Naive thymus-derived CD8-positive, alpha-beta T cell (primary cell): ENCODE measurements around the gene NPHP4. TPM values are rescaled to one million over a fixed set of nuclear protein-coding genes. Genes with fewer than 3 reads are reported as not detected.
"Not testable (repeated sequence)": the region's sequence is repeated elsewhere in the genome, so short reads cannot be mapped to it uniquely, and the experiment has no call there.

Source experiments
- ATAC-seq, 2 donors: fragments of 150-1000 bp; cut with Tn5 transposase in 1 of 2; sonication (Bioruptor Pico), chemical (Tn5 transposase) in 1 of 2; 1 replicate in 1 of 2; 2 replicates in 1 of 2; pipeline ENCODE4 v1.10.0; 2021; ENCODE audit warnings: mild to moderate bottlenecking in 2 of 2, moderate library complexity in 2 of 2
- POLR2A ChIA-PET: fragments of 350-600 bp; sonication (Branson Sonifier 250); formaldehyde crosslinking; loops from one replicate; lab custom pipeline; 2021; ENCODE audit warnings: antibody characterized with exemption; lab: Charles Lee
- DNase-seq, 10 donors: peaks; one replicate each; pipeline versions ENCODE4 v3.0.0 to v3.0.0-alpha.2; 2020 to 2022
- H3K27ac Mint-ChIP-seq, 10 donors: one replicate each; pipeline ENCODE4 v1.8.0; 2020 to 2022; ENCODE audit warnings: mild to moderate bottlenecking in 10 of 10, mixed read lengths in 10 of 10, moderate library complexity in 4 of 10, inconsistent platforms in 1 of 10
- H3K27me3 Mint-ChIP-seq, 5 donors: one replicate each; pipeline ENCODE4 v1.8.0; 2021 to 2022; ENCODE audit warnings: mixed read lengths in 5 of 5
- H3K36me3 Mint-ChIP-seq, 3 donors: one replicate each; pipeline ENCODE4 v1.8.0; 2020 to 2022; ENCODE audit warnings: mixed read lengths in 3 of 3, mild to moderate bottlenecking in 2 of 3, inconsistent platforms in 1 of 3
- H3K4me1 Mint-ChIP-seq, 4 donors: one replicate each; pipeline ENCODE4 v1.8.0; 2021 to 2022; ENCODE audit warnings: mixed read lengths in 4 of 4
- H3K4me3 Mint-ChIP-seq, 10 donors: one replicate each; pipeline ENCODE4 v1.8.0; 2020 to 2022; ENCODE audit warnings: mild to moderate bottlenecking in 10 of 10, mixed read lengths in 10 of 10, moderate library complexity in 6 of 10, inconsistent platforms in 1 of 10
- H3K9me3 Mint-ChIP-seq, 9 donors: one replicate each; pipeline ENCODE4 v1.8.0; 2020 to 2022; ENCODE audit warnings: mixed read lengths in 9 of 9, mild to moderate bottlenecking in 3 of 9, inconsistent platforms in 1 of 9, moderate library complexity in 1 of 9
- polyA plus RNA-seq, 3 donors: library from polyadenylated mRNA; unstranded; fragments of 300-500 nt; fragmentation: Illumina TruSeq; gene quantifications; one replicate each; pipeline ENCODE4 v1.2.3, GENCODE V29; 2021
- total RNA-seq, 8 experiments: library from RNA in 2 of 8; stranded (reverse) in 2 of 8; gene quantifications; one replicate each; pipeline ENCODE4 v1.2.3 and lab custom pipeline; 2021 to 2026

The NPHP4 gene
- total and polyA plus RNA-seq, 5 experiments from 2014 or later = 0.14 to 6.3 (median 0.97) TPM

DNA sequence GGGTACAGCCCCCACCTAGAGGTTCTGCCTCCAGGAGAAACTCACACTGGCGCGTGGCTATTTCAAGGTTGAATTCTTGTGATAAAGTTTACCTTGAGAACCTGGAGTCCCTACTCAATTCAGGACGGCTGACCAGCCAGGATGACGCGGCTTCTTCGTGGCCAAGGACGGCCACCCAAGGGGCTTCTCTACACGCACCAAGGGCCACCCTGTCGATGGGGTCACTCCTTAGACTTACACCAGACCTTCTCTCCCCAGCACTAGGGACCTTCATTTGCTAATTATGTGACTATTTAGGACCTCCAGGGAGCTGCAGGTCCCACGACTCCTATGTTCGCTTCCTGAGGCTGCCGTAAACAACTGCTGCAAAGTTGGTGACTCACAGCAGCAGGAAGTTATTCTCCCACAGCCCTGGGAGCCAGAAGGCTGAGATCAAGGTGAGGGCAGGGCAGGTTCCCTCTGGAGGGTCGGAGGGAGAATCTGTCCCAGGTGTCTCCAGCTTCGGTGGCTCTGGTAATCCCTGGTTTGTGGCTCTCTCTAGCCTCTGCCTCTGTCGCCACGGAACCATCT lies 135.9 kb downstream of the NPHP4 start:
- POLR2A ChIA-PET = no interaction called here
- no peak for ATAC-seq
- Mint-ChIP-seq H3K4me3 (no peak overlapping the region), H3K27me3 (peaks cover 0 to 7% (median 0%) of the 10 kb centered on the region in 5 donors), H3K9me3 (peaks cover 0 to 2% (median 0%) of the 10 kb centered on the region in 9 donors), H3K36me3 (no peaks in the 10 kb centered on the region), H3K4me1 (peaks cover 0 to 2% (median 0%) of the 10 kb centered on the region in 4 donors), H3K27ac (peak overlapping the region in 1 of 10 donors; percentile 67)
- no peak for DNase-seq

DNA sequence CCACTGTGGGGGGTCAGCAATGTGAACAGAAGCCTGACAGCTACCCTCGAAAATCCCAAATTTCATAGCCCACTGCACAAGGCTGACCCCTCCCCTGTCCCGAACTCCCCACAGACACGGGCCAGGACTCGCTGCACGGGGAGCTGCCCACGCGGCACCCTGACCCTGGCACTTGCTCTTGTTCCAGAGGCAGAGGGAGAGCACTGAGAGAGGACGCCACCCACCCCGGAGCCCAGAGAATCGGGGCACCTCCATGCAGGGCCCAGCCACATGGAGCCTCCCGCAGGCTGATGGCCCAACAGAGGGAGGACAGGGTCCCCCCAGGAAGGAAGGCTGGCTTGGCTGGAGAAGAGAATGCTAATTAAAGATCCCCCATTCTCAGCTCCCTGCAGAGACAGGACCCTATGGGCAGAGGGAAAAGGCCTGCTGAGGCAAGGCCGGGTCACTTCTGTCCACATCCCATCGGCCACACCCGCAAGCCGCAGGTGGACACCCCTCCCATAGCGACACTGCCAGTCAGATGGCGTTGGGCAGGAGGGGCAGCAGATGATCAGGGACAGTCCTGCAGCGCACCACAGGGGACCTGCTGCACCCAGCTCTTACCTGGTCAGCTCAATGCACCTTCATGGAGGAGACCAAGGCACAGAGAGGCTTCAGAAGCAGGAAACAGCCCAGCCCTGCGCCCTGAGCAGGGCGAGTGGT lies 136.9 kb downstream of the NPHP4 start:
- peaks cover 0 to 7% (median 0%) of the 10 kb centered on the region in 5 donors for H3K27me3 Mint-ChIP-seq
- peak overlapping the region in 1 of 10 donors; percentile 0 for H3K27ac Mint-ChIP-seq
- no peaks in the 10 kb centered on the region for H3K36me3 Mint-ChIP-seq
- ATAC-seq = no peak
- peaks cover 0 to 2% (median 0%) of the 10 kb centered on the region in 4 donors for H3K4me1 Mint-ChIP-seq
- DNase-seq = no peak
- no peak overlapping the region for H3K4me3 Mint-ChIP-seq
- H3K9me3 Mint-ChIP-seq = peaks cover 0 to 2% (median 0%) of the 10 kb centered on the region in 9 donors
- POLR2A ChIA-PET = no interaction called here

DNA sequence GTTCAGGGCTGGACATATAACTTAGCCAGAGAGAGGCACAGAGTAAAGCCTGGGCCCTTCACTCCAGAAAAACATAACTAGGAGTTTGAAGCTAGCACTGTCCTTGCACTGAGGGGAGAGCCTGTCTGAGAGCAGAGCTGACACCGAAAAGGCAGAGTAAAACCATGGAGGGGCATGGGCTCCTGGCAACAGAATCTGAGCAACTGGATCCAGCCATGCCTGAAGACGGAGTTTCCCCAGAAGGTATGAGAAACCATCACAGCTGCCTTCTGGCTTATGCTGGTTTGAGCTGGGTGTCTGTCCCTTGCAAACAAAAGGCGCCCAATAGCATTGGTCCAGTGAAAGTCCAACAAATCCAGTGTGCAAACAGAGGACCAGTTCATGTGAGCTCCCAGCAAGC lies 137.5 kb downstream of the NPHP4 start:
- Mint-ChIP-seq H3K4me3 (no peak overlapping the region), H3K27me3 (peaks cover 0 to 8% (median 0%) of the 10 kb centered on the region in 5 donors), H3K4me1 (peaks cover 0 to 2% (median 0%) of the 10 kb centered on the region in 4 donors), H3K27ac (no peak overlapping the region), H3K9me3 (peaks cover 0 to 2% (median 0%) of the 10 kb centered on the region in 9 donors), H3K36me3 (no peaks in the 10 kb centered on the region)
- POLR2A ChIA-PET = no interaction called here
- DNase-seq = no peak
- ATAC-seq = no peak

DNA sequence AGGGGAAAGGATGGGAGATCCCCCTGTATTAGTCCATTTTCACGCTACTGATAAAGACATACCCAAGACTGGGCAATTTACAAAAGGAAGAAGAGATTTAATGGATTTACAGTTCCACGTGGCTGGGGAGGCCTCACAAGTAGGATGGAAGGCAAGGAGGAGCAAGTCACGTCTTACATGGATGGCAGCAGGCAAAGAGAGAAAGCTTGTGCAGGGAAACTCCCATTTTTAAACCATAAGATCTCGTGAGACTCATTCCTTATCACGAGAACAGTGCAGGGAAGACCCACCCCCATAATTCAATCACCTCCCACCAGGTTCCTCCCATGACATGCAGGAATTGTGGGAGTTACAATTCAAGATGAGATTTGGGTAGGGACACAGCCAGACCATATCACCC lies 138.4 kb downstream of the NPHP4 start:
- H3K4me3 Mint-ChIP-seq, H3K36me3 Mint-ChIP-seq, H3K27ac Mint-ChIP-seq, DNase-seq, H3K4me1 Mint-ChIP-seq, POLR2A ChIA-PET, ATAC-seq, H3K9me3 Mint-ChIP-seq: not testable (repeated sequence)
- H3K27me3 Mint-ChIP-seq = peaks cover 0 to 12% (median 0%) of the 10 kb centered on the region in 5 donors

DNA sequence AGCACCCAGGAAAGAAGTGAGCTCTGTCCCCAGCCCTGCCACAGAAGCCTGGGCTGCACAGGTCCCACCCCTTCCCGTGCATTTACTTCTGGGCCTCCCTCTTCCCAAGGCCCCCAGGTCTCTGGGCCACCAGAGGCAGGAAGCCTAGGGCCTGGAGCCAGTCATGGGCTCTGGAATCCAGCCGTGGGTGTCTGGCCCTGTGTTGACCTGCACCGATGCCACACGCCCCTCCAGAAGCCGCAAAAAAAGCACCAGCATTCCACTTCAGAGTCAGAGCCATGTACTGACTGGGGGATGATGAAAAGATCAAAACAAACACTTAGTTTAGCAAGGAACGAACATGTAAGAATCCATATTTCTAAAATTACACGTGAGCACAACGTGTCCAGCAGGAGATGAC lies 141.7 kb downstream of the NPHP4 start:
- POLR2A ChIA-PET = no interaction called here

DNA sequence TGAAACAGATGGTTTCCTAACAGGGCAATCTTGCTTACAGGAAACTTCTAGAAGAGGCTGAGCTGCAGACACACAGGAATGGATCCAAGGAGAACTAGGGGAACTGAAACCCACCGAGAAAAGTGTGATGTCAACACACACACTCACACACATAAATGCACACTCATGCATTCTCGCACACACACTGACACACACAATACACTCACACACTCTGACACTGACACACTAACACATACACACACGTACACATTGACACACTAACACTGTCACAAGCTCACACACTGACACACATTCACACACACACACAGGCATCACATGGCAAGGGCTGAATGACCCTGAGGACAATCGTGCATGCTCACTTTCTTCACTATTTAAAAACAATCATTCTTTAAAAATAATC lies 142.7 kb downstream of the NPHP4 start:
- H3K27me3 Mint-ChIP-seq = peaks cover 3 to 25% (median 20%) of the 10 kb centered on the region in 5 donors
- peaks cover 0 to 2% (median 0%) of the 10 kb centered on the region in 9 donors for H3K9me3 Mint-ChIP-seq
- ATAC-seq (no peak), DNase-seq (no peak)
- H3K4me1 Mint-ChIP-seq = peaks cover 0 to 2% (median 0%) of the 10 kb centered on the region in 4 donors
- no peak overlapping the region for H3K27ac Mint-ChIP-seq
- no peaks in the 10 kb centered on the region for H3K36me3 Mint-ChIP-seq
- POLR2A ChIA-PET = no interaction called here
- H3K4me3 Mint-ChIP-seq = no peak overlapping the region

More for the DNA sequence above, 141.7 kb downstream of the NPHP4 start:
- peaks cover 0 to 2% (median 0%) of the 10 kb centered on the region in 9 donors for H3K9me3 Mint-ChIP-seq
- ATAC-seq (no peak), DNase-seq (no peak)
- H3K36me3 Mint-ChIP-seq = no peaks in the 10 kb centered on the region
- peaks cover 0 to 2% (median 0%) of the 10 kb centered on the region in 4 donors for H3K4me1 Mint-ChIP-seq
- H3K4me3 Mint-ChIP-seq = no peak overlapping the region
- H3K27me3 Mint-ChIP-seq = peaks cover under 1 to 22% (median 11%) of the 10 kb centered on the region in 5 donors
- no peak overlapping the region for H3K27ac Mint-ChIP-seq

DNA sequence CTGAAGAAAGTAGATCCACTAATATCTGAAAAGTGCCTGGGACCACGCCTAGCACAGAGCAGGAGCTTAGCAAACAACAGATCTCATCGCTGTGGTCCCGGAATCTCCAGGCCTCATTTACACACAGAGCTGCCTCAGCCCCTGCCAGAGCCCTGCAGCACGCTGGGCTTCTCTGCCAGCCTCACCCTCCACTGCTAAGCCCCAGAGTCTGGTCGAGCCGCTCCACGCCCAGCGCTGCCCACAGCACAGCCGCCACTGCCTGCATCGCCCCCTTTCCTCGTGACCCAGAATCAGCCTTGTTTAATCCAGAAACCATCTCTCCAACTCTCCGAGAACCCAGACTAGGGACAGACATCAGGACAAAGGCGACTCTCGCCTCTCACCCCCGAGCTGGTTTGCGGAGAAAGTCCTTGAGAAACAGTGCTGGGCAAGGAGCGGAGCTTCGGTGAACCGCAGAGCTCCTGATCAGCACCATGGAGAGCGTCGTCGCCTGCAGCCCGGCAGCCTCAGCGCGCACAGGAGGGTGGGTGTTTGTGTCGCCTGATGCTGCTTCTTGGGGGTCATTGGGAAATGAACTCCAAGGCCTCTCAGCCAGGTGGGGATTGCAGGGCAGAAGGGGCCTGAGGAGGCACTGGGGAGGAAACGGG lies 145.1 kb downstream of the NPHP4 start:
- no peak for ATAC-seq
- no peak overlapping the region for H3K27ac Mint-ChIP-seq
- peaks cover 3 to 33% (median 24%) of the 10 kb centered on the region in 5 donors for H3K27me3 Mint-ChIP-seq
- peaks cover 0 to 2% (median 0%) of the 10 kb centered on the region in 9 donors for H3K9me3 Mint-ChIP-seq
- POLR2A ChIA-PET = no interaction called here
- H3K36me3 Mint-ChIP-seq = no peaks in the 10 kb centered on the region
- no peak overlapping the region for H3K4me3 Mint-ChIP-seq
- H3K4me1 Mint-ChIP-seq = no peaks in the 10 kb centered on the region
- peak in 2 of 10 donors; percentile 6 to 30 for DNase-seq

DNA sequence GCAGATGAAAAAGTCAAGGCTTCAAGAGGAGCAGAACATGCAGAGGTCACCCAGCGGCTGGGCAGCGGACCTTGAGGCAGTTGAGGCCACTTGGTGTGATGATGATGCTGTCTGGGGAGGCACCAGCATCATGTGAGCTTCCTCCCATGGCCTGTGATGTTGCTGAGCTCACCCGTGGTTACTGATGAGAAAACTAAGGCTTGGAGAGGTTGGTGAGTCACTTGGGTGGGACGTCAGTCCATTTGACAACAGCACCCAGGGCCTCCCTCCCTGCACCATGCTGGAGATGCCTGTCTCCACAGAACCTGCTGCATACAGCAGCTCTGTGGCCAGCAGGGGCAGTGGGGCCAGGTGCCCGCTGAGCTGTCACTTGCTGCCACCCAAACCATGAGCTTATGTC lies 146.8 kb downstream of the NPHP4 start:
- POLR2A ChIA-PET = no interaction called here
- Mint-ChIP-seq H3K27ac (no peak overlapping the region), H3K27me3 (peaks cover 3 to 33% (median 22%) of the 10 kb centered on the region in 5 donors), H3K9me3 (peaks cover 0 to 2% (median 0%) of the 10 kb centered on the region in 9 donors), H3K4me3 (no peak overlapping the region), H3K36me3 (no peaks in the 10 kb centered on the region), H3K4me1 (no peaks in the 10 kb centered on the region)
- ATAC-seq = no peak
- no peak for DNase-seq

DNA sequence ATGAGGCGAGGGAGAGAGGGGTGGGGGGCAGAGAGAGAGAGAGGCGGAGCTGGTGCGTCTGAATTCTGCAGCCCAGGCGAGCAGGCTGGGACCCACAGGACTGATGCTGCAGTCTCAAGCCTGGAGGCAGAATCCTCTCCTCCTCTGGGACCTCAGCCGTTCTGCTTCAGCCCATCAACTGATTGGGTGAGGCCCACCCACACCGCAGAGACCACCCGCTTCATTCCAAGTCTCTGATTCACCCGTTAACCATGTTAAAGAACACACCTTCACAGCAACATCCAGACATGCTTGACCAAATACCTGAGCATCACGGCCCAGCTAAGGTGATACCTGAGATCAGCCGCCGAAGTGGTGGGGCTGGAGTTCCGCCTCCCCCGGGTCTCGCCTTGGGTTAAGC lies 147.8 kb downstream of the NPHP4 start:
- no peaks in the 10 kb centered on the region for H3K36me3 Mint-ChIP-seq
- H3K27me3 Mint-ChIP-seq = peaks cover 3 to 33% (median 24%) of the 10 kb centered on the region in 5 donors
- H3K4me1 Mint-ChIP-seq = no peaks in the 10 kb centered on the region
- peaks cover 0 to 2% (median 0%) of the 10 kb centered on the region in 9 donors for H3K9me3 Mint-ChIP-seq
- H3K27ac Mint-ChIP-seq = no peak overlapping the region
- no peak for ATAC-seq
- no peak for DNase-seq
- POLR2A ChIA-PET = no interaction called here
- H3K4me3 Mint-ChIP-seq = no peak overlapping the region

DNA sequence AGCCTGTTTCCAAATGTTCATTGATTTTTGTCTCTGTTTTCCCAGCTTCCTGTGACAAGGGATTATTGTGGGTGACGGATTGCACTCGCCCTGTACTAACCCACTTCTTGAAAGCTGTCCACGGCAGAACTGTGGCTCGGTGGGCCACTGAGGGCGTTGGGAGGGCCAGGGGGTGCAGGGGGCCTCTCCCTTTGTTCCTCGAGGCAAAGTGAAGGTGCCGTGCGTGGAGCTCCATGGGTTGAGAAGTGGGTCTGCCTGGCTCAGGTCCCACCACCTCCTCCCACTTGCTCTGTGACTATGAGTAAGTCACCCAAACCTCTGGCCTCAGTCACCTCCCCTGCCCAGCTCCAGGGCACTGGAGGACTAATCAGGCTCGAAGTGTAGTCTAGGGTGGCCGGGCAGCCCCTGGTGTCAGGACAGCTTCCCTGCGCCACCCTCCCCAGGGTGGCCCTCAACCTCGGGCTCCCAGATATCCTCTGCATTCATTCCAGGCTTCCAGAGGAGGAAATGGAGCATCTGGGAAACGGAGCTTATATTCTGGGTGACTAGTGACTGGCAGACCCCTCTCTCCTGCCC lies 148.6 kb downstream of the NPHP4 start:
- no peak overlapping the region for H3K27ac Mint-ChIP-seq
- H3K36me3 Mint-ChIP-seq = no peaks in the 10 kb centered on the region
- DNase-seq (no peak), ATAC-seq (no peak)
- H3K4me1 Mint-ChIP-seq = no peaks in the 10 kb centered on the region
- peaks cover 0 to 2% (median 0%) of the 10 kb centered on the region in 9 donors for H3K9me3 Mint-ChIP-seq
- POLR2A ChIA-PET = no interaction called here
- no peak overlapping the region for H3K4me3 Mint-ChIP-seq
- H3K27me3 Mint-ChIP-seq = peaks cover 3 to 33% (median 23%) of the 10 kb centered on the region in 5 donors

DNA sequence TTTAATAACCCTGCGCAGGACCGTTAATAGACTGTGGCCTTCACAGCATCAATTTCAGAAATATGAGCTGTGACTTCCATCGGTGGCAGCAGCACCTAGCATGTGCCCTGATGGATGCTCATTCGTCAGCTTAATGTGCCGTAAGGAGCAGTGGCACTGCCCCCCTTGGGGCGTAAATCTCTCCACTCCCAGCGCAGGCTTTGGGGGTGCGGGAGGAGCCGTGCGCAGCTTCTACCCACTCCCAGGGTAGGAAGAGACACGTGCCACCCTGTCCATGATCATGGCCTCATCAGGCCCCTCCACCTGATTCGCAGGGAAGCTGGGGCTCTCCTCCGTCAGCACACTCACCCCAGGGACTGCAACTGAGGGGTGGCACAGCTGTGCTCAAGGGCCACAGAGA lies 149.5 kb downstream of the NPHP4 start:
- Mint-ChIP-seq H3K4me1 (no peaks in the 10 kb centered on the region), H3K9me3 (peaks cover 0 to 2% (median 0%) of the 10 kb centered on the region in 9 donors), H3K36me3 (no peaks in the 10 kb centered on the region), H3K27ac (no peak overlapping the region), H3K4me3 (no peak overlapping the region), H3K27me3 (peaks cover 3 to 29% (median 23%) of the 10 kb centered on the region in 5 donors)
- DNase-seq = no peak
- ATAC-seq = no peak
- POLR2A ChIA-PET = no interaction called here

DNA sequence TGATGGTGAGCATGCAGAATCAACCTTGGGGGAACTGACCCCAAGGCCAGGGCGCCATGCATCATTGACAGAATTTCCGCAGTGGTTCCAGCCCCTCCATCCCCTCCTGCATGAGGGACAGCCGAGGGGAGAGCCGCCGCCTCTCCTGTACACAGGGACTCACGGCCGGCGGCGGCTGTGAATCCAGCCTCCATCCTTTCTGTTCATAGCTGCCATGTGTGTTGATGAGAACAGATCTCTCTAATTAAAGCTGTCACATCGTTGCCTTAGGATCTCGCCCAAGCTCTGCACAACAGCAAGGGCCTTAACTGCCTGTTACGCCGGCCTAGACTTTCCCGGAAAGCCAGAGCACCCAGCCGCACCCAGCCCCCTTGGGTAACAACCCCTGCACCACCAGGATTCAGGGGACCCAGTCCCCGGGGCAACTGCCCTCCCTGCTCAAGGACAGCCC lies 151.6 kb downstream of the NPHP4 start:
- Mint-ChIP-seq H3K9me3 (no peaks in the 10 kb centered on the region), H3K4me3 (no peak overlapping the region)
- POLR2A ChIA-PET = no interaction called here

More for the DNA sequence above, 151.6 kb downstream of the NPHP4 start:
- Mint-ChIP-seq H3K36me3 (no peaks in the 10 kb centered on the region), H3K4me1 (no peaks in the 10 kb centered on the region), H3K27me3 (peaks cover 11 to 27% (median 25%) of the 10 kb centered on the region in 5 donors), H3K27ac (no peak overlapping the region)
- no peak for ATAC-seq
- no peak for DNase-seq
